Progenitor cell of endocrine pancreas (in vitro differentiated cells): ENCODE measurements around the gene SSBP2. TPM values are rescaled to one million over a fixed set of nuclear protein-coding genes. Genes with fewer than 3 reads are reported as not detected.

Experiments
- DNase-seq: peaks from one replicate; pipeline ENCODE4 v3.0.0; 2021; ENCODE audit warnings: low spot score; ENCODE audit not compliant: unreplicated experiment
- H3K27ac Mint-ChIP-seq: 2 replicates; pipeline ENCODE4 v1.8.0; 2021; ENCODE audit warnings: mild to moderate bottlenecking, moderate library complexity, mixed read lengths
- H3K27me3 Mint-ChIP-seq: 2 replicates; pipeline ENCODE4 v1.8.0; 2021; ENCODE audit warnings: mixed read lengths
- H3K36me3 Mint-ChIP-seq: 2 replicates; pipeline ENCODE4 v1.8.0; 2022; ENCODE audit warnings: mixed read lengths; ENCODE audit not compliant: insufficient read depth
- H3K4me1 Mint-ChIP-seq: 2 replicates; pipeline ENCODE4 v1.8.0; 2021; ENCODE audit warnings: low read depth, mixed read lengths
- H3K4me3 Mint-ChIP-seq: 2 replicates; pipeline ENCODE4 v1.8.0; 2021; ENCODE audit warnings: low read depth, mild to moderate bottlenecking, moderate library complexity, mixed read lengths
- H3K9me3 Mint-ChIP-seq: 2 replicates; pipeline ENCODE4 v1.8.0; 2021; ENCODE audit warnings: low read depth, mixed read lengths
- CTCF ChIP-seq: fragments of 200-600 bp; sonication (generic); IDR thresholded peaks from one replicate; pipeline ENCODE4 v1.5.0; 2021; ENCODE audit warnings: antibody characterized with exemption, mild to moderate bottlenecking; ENCODE audit not compliant: unreplicated experiment
- total RNA-seq: library from RNA; stranded (reverse); gene quantifications from 2 replicates; pipeline ENCODE4 v1.2.1, GENCODE V29; 2021

SSBP2 gene
- total RNA-seq, 1 donor from 2014 or later: 66.6 TPM

GRCh38 chr5:81762853-81763252 is 12.0 kb upstream of the SSBP2 start:
- Mint-ChIP-seq H3K27ac (no peak overlapping the region), H3K27me3 (no peaks in the 10 kb centered on the region), H3K36me3 (no peaks in the 10 kb centered on the region), H3K4me3 (no peak overlapping the region), H3K4me1 (peaks cover 14% of the 10 kb centered on the region), H3K9me3 (no peaks in the 10 kb centered on the region)
- DNase-seq: no peak
- TF ChIP-seq CTCF: no peak

- Mint-ChIP-seq H3K4me3 (no peak overlapping the region), H3K27me3 (no peaks in the 10 kb centered on the region), H3K4me1 (peaks cover 9% of the 10 kb centered on the region), H3K36me3 (no peaks in the 10 kb centered on the region), H3K9me3 (no peaks in the 10 kb centered on the region), H3K27ac (no peak overlapping the region)
- no peak for DNase-seq
- no peak for TF ChIP-seq CTCF
Measured at GRCh38 chr5:81762401-81762800, 11.5 kb upstream of the SSBP2 start.

GRCh38 chr5:81761970-81762369 is 11.1 kb upstream of the SSBP2 start:
- no peak overlapping the region for H3K27ac Mint-ChIP-seq
- peaks cover 8% of the 10 kb centered on the region for H3K4me1 Mint-ChIP-seq
- H3K4me3 Mint-ChIP-seq: no peak overlapping the region
- H3K36me3 Mint-ChIP-seq: no peaks in the 10 kb centered on the region
- H3K27me3 Mint-ChIP-seq: no peaks in the 10 kb centered on the region
- no peak for DNase-seq
- H3K9me3 Mint-ChIP-seq: no peaks in the 10 kb centered on the region
- TF ChIP-seq CTCF: no peak

GRCh38 chr5:81761270-81761669 is 10.4 kb upstream of the SSBP2 start:
- no peak for DNase-seq
- no peak overlapping the region for H3K27ac Mint-ChIP-seq
- peaks cover 8% of the 10 kb centered on the region for H3K4me1 Mint-ChIP-seq
- no peaks in the 10 kb centered on the region for H3K36me3 Mint-ChIP-seq
- no peak overlapping the region for H3K4me3 Mint-ChIP-seq
- H3K27me3 Mint-ChIP-seq: no peaks in the 10 kb centered on the region
- TF ChIP-seq CTCF: no peak
- no peaks in the 10 kb centered on the region for H3K9me3 Mint-ChIP-seq

GRCh38 chr5:81760521-81760920 is 9.6 kb upstream of the SSBP2 start:
- TF ChIP-seq CTCF: no peak
- no peak for DNase-seq
- Mint-ChIP-seq H3K36me3 (no peaks in the 10 kb centered on the region), H3K27ac (no peak overlapping the region), H3K9me3 (no peaks in the 10 kb centered on the region), H3K27me3 (no peaks in the 10 kb centered on the region), H3K4me1 (peaks cover 9% of the 10 kb centered on the region), H3K4me3 (no peak overlapping the region)
